Measurements from ENCODE around the gene SGTA.
"Not testable (repeated sequence)": the region's sequence is repeated elsewhere in the genome, so short reads cannot be mapped to it uniquely, and the experiment has no call there.

SGTA gene

GRCh38 chr19:2720777-2721569, 62.1 kb downstream of the SGTA start, which contains the start of gene DIRAS1:
Gene DIRAS1 (minus strand): TSS chr19:2721372. CDS start chr19:2717806, 3,566 bp downstream.
- Histone ChIP-seq H3K4me3 (peak within 1 kb of the TSS; percentile 43), H3K27me3 (ENCODE audit: low read depth) (0 out of 2 replicates have a peak, but pooled peaks cover 2% of the 10 kb centered on the region), H3K4me1 (no peaks in the 10 kb centered on the region; the same call in 1 of the 2 replicates), H3K36me3 (replicated peaks) (no peaks in the 10 kb centered on the region), H3K9me3 (no peaks in the 10 kb centered on the region)
- in situ Hi-C loops (cut with MboI; ENCODE audit: low sequenced_read_pairs) = no loop called here
- peak in 1 of 2 experiments; percentile 53 for DNase-seq (ENCODE audit: low spot score in 2 of 2)

DNA sequence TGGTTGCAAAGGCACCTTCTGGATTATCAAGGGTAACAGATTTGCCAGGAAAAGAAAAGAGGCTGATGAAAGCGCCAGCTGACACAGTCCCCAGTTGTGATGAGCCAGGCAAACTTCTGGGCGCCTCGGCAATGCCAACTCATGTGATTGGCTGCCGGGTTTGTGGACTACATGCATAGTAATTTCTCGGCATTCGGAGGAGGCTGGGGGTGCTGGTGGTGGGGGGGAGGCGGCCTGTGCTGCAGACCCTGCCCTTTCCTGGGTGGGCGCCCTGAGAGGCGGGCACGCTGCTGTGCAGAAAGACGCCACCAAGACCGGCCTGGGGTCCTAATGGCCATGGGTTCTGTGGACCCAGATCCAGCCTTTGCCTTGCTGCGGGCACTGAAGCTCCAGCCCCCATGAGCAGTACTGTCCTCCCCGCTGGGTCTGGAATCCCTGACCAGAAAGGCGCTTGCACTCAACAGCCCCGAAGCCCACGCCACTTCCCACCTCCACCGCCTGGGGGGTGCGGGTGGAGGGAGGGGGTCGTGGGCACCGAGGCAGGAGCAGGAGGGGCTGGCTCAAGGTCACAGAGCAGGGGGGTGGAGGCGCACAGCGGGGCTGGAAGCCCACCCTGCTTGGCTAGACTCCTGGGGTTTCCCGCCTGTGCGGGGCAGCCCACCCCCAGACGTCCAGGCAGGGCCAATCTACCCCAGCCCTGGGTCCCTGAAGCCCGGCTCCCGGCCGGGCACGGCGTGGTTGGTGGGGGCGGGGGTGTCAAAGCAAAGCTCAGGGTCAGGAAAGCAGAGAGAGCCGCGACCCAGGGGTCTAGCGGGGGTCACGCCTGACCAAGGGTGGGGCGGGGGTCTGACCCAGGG, 62.9 kb downstream of the SGTA start:
- in situ Hi-C loops (cut with MboI; ENCODE audit: low sequenced_read_pairs) = no loop called here
- H3K9me3 ChIP-seq = peaks cover 7% of the 10 kb centered on the region
- H3K36me3 ChIP-seq (replicated peaks) = no peaks in the 10 kb centered on the region
- no peaks in the 10 kb centered on the region; the same call in 1 of the 2 replicates for H3K4me1 ChIP-seq
- peak overlapping the region; percentile 43 for H3K4me3 ChIP-seq
- no peaks in the 10 kb centered on the region for H3K27me3 ChIP-seq (ENCODE audit: low read depth)
- DNase-seq (ENCODE audit: low spot score in 2 of 2) = no peak

GRCh38 chr19:2719232-2719735, 63.8 kb downstream of the SGTA start:
- no peak overlapping the region for H3K4me3 ChIP-seq
- peaks cover 8% of the 10 kb centered on the region for H3K9me3 ChIP-seq
- no peaks in the 10 kb centered on the region for H3K36me3 ChIP-seq (replicated peaks)
- no peak for DNase-seq (ENCODE audit: low spot score in 2 of 2)
- H3K27me3 ChIP-seq (ENCODE audit: low read depth) = no peaks in the 10 kb centered on the region
- in situ Hi-C loops (cut with MboI; ENCODE audit: low sequenced_read_pairs) = no loop called here
- H3K4me1 ChIP-seq = no peaks in the 10 kb centered on the region; the same call in 1 of the 2 replicates

GRCh38 chr19:2717638-2718541, 65.2 kb downstream of the SGTA start:
- in situ Hi-C loops (cut with MboI; ENCODE audit: low sequenced_read_pairs) = no loop called here
- no peak for DNase-seq (ENCODE audit: low spot score in 2 of 2)
- H3K27me3 ChIP-seq (ENCODE audit: low read depth) = no peaks in the 10 kb centered on the region
- no peaks in the 10 kb centered on the region; the same call in 1 of the 2 replicates for H3K4me1 ChIP-seq
- peaks cover 8% of the 10 kb centered on the region for H3K9me3 ChIP-seq
- H3K36me3 ChIP-seq (replicated peaks) = no peaks in the 10 kb centered on the region
- H3K4me3 ChIP-seq = no peak overlapping the region

DNA sequence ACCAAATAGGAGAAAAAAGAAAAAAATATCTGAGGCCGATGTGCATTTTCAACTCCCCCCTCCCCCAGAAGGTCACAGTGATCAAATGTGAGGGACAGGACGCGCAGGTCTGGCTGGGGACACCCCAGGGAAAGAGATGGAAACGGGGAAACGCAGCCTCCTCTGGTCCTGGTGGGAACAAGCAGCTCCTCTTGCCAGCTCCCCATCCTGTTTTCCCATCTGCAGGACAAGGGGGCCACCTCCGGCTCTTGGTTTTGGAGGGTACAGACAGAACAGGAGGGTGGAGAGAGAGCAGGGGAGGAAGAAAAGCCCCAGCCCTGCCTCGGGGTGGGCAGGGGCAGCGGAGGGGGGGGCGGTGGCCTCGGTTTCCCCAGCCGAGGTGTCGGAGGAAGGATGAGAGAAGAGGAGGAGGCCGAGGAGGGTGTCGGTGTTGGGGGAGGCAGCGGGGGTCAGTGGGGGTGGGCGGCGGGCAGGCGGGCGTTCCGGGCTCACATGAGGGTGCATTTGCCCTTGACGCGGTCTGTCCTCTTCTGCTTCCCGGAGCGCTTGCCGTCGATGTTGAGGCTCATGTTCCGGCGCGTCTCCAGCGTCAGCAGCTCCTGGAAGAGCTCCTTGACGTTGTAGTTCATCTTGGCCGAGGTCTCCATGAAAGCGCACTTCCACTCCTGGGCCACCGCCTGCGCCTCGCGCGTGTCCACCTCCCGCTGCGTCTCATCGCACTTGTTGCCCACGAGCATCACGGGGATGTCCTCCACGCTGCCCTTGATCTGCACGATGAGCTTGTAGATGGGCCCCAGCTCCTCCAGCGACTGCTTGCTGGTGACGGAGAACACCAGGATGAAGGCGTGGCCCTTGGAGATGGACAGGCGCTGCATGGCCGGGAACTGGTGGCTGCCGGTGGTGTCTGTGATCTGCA, 66.1 kb downstream of the SGTA start:
- in situ Hi-C loops (cut with MboI; ENCODE audit: low sequenced_read_pairs) = no loop called here
- H3K27me3 ChIP-seq (ENCODE audit: low read depth) = no peaks in the 10 kb centered on the region
- DNase-seq (ENCODE audit: low spot score in 2 of 2) = no peak
- H3K4me1 ChIP-seq = no peaks in the 10 kb centered on the region; the same call in 1 of the 2 replicates
- H3K36me3 ChIP-seq (replicated peaks) = no peaks in the 10 kb centered on the region
- H3K9me3 ChIP-seq = peaks cover 8% of the 10 kb centered on the region
- no peak overlapping the region for H3K4me3 ChIP-seq

DNA sequence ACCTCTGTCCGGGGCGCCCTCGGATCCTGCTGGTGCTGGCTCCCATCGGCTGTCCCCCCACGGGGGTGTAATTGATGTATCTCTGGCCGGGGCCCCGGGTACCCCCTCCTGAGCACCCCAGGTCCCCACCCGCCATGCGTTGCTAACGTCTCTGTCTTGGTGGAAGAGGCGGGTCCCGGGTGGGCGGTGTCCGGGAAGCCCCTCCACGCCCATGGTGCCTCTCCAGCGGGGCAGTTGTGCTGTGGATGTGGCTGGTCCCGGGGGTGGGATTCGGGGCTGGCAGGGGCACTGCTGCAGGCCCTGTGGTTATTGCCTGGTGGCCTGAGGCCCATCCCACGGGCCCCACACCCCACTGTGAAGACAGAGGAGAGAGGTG, 66.8 kb downstream of the SGTA start:
- Histone ChIP-seq H3K4me1 (no peaks in the 10 kb centered on the region), H3K36me3 (replicated peaks) (no peaks in the 10 kb centered on the region), H3K9me3 (peaks cover 8% of the 10 kb centered on the region), H3K4me3 (no peak overlapping the region), H3K27me3 (ENCODE audit: low read depth) (no peaks in the 10 kb centered on the region)
- DNase-seq (ENCODE audit: low spot score in 2 of 2) = no peak
- in situ Hi-C loops (cut with MboI; ENCODE audit: low sequenced_read_pairs) = no loop called here

DNA sequence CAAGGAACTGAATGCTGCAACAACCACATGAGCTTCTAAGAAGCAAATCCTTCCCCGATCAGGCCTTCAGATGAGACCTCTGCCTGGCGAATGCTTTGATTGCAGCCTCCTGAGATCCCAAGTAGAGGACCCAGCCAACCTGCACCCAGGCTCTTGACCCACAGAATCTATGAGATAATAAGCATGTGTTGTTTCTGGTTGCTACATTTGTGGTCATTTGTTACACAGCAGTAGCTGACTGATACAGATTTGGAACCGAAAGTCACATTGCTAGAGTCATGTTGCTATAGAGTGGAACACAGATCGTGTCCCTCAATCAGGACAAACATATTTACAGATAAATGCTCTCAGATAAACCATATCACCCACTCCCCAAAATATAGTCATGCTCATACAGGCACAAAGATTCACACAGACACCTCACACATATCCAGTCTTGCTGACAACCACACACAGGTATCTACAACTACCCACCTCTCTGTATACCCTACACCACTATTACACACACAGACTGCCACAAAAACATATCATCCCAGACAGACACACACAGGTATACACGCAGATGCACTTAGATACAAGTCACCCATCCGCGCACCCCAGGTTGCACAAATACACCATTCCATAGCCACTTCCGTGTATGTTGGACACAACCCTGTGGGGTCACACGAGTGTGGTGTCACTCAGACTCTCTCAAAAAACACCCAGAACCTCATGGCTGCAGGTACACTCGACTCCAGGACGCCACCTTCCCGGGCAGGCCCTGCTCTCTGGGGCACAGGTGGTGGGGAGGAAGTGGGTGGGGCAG, 67.4 kb downstream of the SGTA start:
- no peaks in the 10 kb centered on the region for H3K4me1 ChIP-seq
- H3K27me3 ChIP-seq (ENCODE audit: low read depth) = no peaks in the 10 kb centered on the region
- in situ Hi-C loops (cut with MboI; ENCODE audit: low sequenced_read_pairs) = no loop called here
- no peak for DNase-seq (ENCODE audit: low spot score in 2 of 2)
- H3K36me3 ChIP-seq (replicated peaks) = no peaks in the 10 kb centered on the region
- peaks cover 8% of the 10 kb centered on the region for H3K9me3 ChIP-seq
- H3K4me3 ChIP-seq = no peak overlapping the region

GRCh38 chr19:2714531-2715269, 68.4 kb downstream of the SGTA start:
- no peaks in the 10 kb centered on the region for H3K4me1 ChIP-seq
- no peak for DNase-seq (ENCODE audit: low spot score in 2 of 2)
- no peaks in the 10 kb centered on the region for H3K36me3 ChIP-seq (replicated peaks)
- H3K9me3 ChIP-seq = peaks cover 8% of the 10 kb centered on the region
- no peaks in the 10 kb centered on the region for H3K27me3 ChIP-seq (ENCODE audit: low read depth)
- no peak overlapping the region for H3K4me3 ChIP-seq
- in situ Hi-C loops (cut with MboI; ENCODE audit: low sequenced_read_pairs) = no loop called here

DNA sequence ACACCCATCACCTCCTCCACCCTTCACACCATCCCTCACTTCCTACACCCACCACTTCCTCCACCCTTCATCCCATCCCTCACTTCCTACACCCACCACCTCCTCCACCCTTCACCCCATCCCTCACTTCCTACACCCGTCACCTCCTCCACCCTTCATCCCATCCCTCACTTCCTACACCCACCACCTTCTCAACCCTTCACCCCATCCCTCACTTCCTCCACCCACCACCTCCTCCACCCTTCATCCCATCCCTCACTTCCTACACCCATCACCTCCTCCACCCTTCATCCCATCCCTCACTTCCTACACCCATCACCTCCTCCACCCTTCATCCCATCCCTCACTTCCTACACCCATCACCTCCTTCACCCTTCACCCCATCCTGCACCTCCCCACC, 69.0 kb downstream of the SGTA start:
- H3K36me3 ChIP-seq (replicated peaks); H3K4me3 ChIP-seq; in situ Hi-C loops (cut with MboI; ENCODE audit: low sequenced_read_pairs); H3K4me1 ChIP-seq; H3K27me3 ChIP-seq (ENCODE audit: low read depth); H3K9me3 ChIP-seq; DNase-seq (ENCODE audit: low spot score in 2 of 2): not testable (repeated sequence)

GRCh38 chr19:2713170-2713569, 69.9 kb downstream of the SGTA start:
- DNase-seq (ENCODE audit: low spot score in 2 of 2); H3K4me1 ChIP-seq; H3K9me3 ChIP-seq; H3K4me3 ChIP-seq; H3K27me3 ChIP-seq (ENCODE audit: low read depth); H3K36me3 ChIP-seq (replicated peaks); in situ Hi-C loops (cut with MboI; ENCODE audit: low sequenced_read_pairs): not testable (repeated sequence)

- no peaks in the 10 kb centered on the region for H3K36me3 ChIP-seq (replicated peaks)
- in situ Hi-C loops (cut with MboI; ENCODE audit: low sequenced_read_pairs) = no loop called here
- no peak for DNase-seq (ENCODE audit: low spot score in 2 of 2)
Observed at GRCh38 chr19:2711875-2712205, 71.2 kb downstream of the SGTA start.

More at GRCh38 chr19:2711875-2712205, 71.2 kb downstream of the SGTA start:
- Histone ChIP-seq H3K27me3 (ENCODE audit: low read depth) (no peaks in the 10 kb centered on the region), H3K4me3 (no peak overlapping the region), H3K9me3 (peaks cover 8% of the 10 kb centered on the region), H3K4me1 (no peaks in the 10 kb centered on the region)

All from HAP-1 (cell line).